SK-N-SH (cell line): Measurements from ENCODE around the gene PTPN2. TPM values are rescaled to one million over a fixed set of nuclear protein-coding genes. Genes with fewer than 3 reads are reported as not detected.

Experiments used
- CTCF ChIA-PET: fragments of 300-600, 350-600 bp; formaldehyde crosslinking; extraction: SDS; loops from one replicate; lab custom pipeline; 2021; lab: Yijun Ruan, JAX
- POLR2A ChIA-PET: fragments of 350-600 bp; sonication (Branson Sonifier 250); formaldehyde crosslinking; extraction: SDS; loops from one replicate; lab custom pipeline; 2020; ENCODE audit warnings: antibody characterized with exemption, inconsistent platforms; lab: Yijun Ruan, JAX
- DNase-seq: peaks from one replicate; pipeline ENCODE4 v3.0.0; 2012
- H2AFZ ChIP-seq: fragments of 200-600 bp; sonication (generic); 2 replicates; pipeline ENCODE4 v1.8.1; 2016; ENCODE audit warnings: antibody characterized with exemption, mild to moderate bottlenecking, low read depth
- H3F3A ChIP-seq: fragments of 200-600 bp; sonication (generic); replicated peaks from 2 replicates; pipeline ENCODE3; 2016; ENCODE audit warnings: antibody characterized with exemption, mild to moderate bottlenecking; ENCODE audit not compliant: insufficient read depth
- H3K27ac ChIP-seq, 2 experiments: fragments of 200-500 bp in 1 of 2; fragments of 200-600 bp in 1 of 2; sonication (Bioruptor generic) in 1 of 2; sonication (generic), shearing (Covaris generic) in 1 of 2; 2 replicates each; pipeline versions ENCODE4 v1.5.1 to v1.6.1; 2014 to 2016; ENCODE audit warnings: low read depth in 2 of 2, inconsistent platforms in 1 of 2, low read length in 1 of 2, mild to moderate bottlenecking in 1 of 2, mixed read lengths in 1 of 2
- H3K27me3 ChIP-seq: fragments of 200-600 bp; sonication (generic), shearing (Covaris generic); 2 replicates; pipeline ENCODE4 v1.6.1; 2016; ENCODE audit warnings: mixed run types; ENCODE audit not compliant: insufficient read depth
- H3K36me3 ChIP-seq, 2 experiments: fragments of 200-500 bp in 1 of 2; fragments of 200-600 bp in 1 of 2; sonication (Bioruptor generic) in 1 of 2; sonication (generic) in 1 of 2; replicated peaks in 1 of 2; 2 replicates each; pipeline versions ENCODE3 to v1.5.1; 2014 to 2016; ENCODE audit warnings: low read length in 1 of 2, mild to moderate bottlenecking in 1 of 2; ENCODE audit not compliant: insufficient read depth in 2 of 2, control insufficient read depth in 1 of 2
- H3K4me1 ChIP-seq, 2 experiments: fragments of 200-500 bp in 1 of 2; fragments of 200-600 bp in 1 of 2; sonication (Bioruptor generic) in 1 of 2; sonication (generic), shearing (Covaris generic) in 1 of 2; 2 replicates each; pipeline versions ENCODE4 v1.5.1 to v1.6.1; 2014 to 2016; ENCODE audit warnings: low read depth in 1 of 2, low read length in 1 of 2, mixed run types in 1 of 2; ENCODE audit not compliant: insufficient read depth in 2 of 2, control insufficient read depth in 1 of 2
- H3K4me2 ChIP-seq: fragments of 200-600 bp; sonication (generic), shearing (Covaris generic); 2 replicates; pipeline ENCODE4 v1.6.1; 2017; ENCODE audit warnings: mixed run types
- H3K4me3 ChIP-seq, 2 experiments: fragments of 200-500 bp in 1 of 2; fragments of 200-600 bp in 1 of 2; sonication (Bioruptor generic) in 1 of 2; sonication (generic), shearing (Covaris generic) in 1 of 2; 2 replicates each; pipeline versions ENCODE4 v1.5.1 to v1.8.1; 2014 to 2016; ENCODE audit warnings: low read depth in 2 of 2, inconsistent platforms in 1 of 2, low read length in 1 of 2, mild to moderate bottlenecking in 1 of 2, mixed read lengths in 1 of 2, moderate library complexity in 1 of 2
- H3K79me2 ChIP-seq: fragments of 200-600 bp; sonication (generic); 2 replicates; pipeline ENCODE4 v1.8.1; 2017; ENCODE audit warnings: mild to moderate bottlenecking; ENCODE audit not compliant: insufficient read depth
- H3K9ac ChIP-seq: fragments of 200-600 bp; sonication (generic); 2 replicates; pipeline ENCODE4 v1.6.1; 2017; ENCODE audit warnings: mixed run types
- H3K9me2 ChIP-seq: fragments of 200-600 bp; sonication (generic); 2 replicates; pipeline ENCODE4 v1.6.1; 2017; ENCODE audit warnings: mixed run types
- H3K9me3 ChIP-seq: fragments of 200-600 bp; sonication (generic); 2 replicates; pipeline ENCODE4 v1.6.1; 2017; ENCODE audit warnings: mixed run types, mild to moderate bottlenecking, moderate library complexity
- H4K20me1 ChIP-seq: fragments of 200-600 bp; sonication (generic); 2 replicates; pipeline ENCODE4 v1.6.1; 2017; ENCODE audit warnings: mild to moderate bottlenecking, mixed run types; ENCODE audit not compliant: insufficient read depth
- FOSL2 ChIP-seq: IDR thresholded peaks from 2 replicates; pipeline ENCODE4 v1.4.0; 2012; ENCODE audit warnings: low read depth, mild to moderate bottlenecking, moderate library complexity, borderline replicate concordance
- FOXJ3 ChIP-seq: sonication (generic); formaldehyde crosslinking; IDR thresholded peaks from 2 replicates; pipeline ENCODE4 v1.5.1; 2020; ENCODE audit warnings: mild to moderate bottlenecking, missing genetic modification reagents
- GABPA ChIP-seq: IDR thresholded peaks from 2 replicates; pipeline ENCODE4 v1.4.0; 2012; ENCODE audit warnings: low read depth, mild to moderate bottlenecking
- GATA2 ChIP-seq: sonication (generic); formaldehyde crosslinking; IDR thresholded peaks from 2 replicates; pipeline ENCODE4 v1.5.0; 2020; ENCODE audit warnings: mild to moderate bottlenecking, missing genetic modification reagents
- IRF3 ChIP-seq: fragments of 150-350 bp; IDR thresholded peaks from 2 replicates; pipeline ENCODE4 v1.6.1; 2016; ENCODE audit warnings: mild to moderate bottlenecking, low read depth, low read length
- MAX ChIP-seq: IDR thresholded peaks from 2 replicates; pipeline ENCODE4 v1.4.0; 2012; ENCODE audit warnings: low read depth
- POLR2AphosphoS5 ChIP-seq: IDR thresholded peaks from 2 replicates; pipeline ENCODE4 v1.6.1; 2012; ENCODE audit warnings: low read depth, low read length
- RCOR1 ChIP-seq: fragments of 150-350 bp; IDR thresholded peaks from 2 replicates; pipeline ENCODE4 v1.6.1; 2017; ENCODE audit warnings: antibody characterized with exemption, low read length
- REST ChIP-seq: IDR thresholded peaks from 2 replicates; pipeline ENCODE4 v1.6.1; 2012; ENCODE audit warnings: mild to moderate bottlenecking, low read depth, low read length, moderate library complexity
- RFX5 ChIP-seq: IDR thresholded peaks from 2 replicates; pipeline ENCODE4 v1.6.1; 2012; ENCODE audit warnings: mild to moderate bottlenecking, improper control_type of control experiment, low read length
- SIN3A ChIP-seq: IDR thresholded peaks from 2 replicates; pipeline ENCODE4 v1.6.1; 2012; ENCODE audit warnings: low read depth, mild to moderate bottlenecking, low read length, moderate library complexity, borderline replicate concordance
- SMC3 ChIP-seq: IDR thresholded peaks from 2 replicates; pipeline ENCODE4 v1.6.1; 2012; ENCODE audit warnings: low read depth, low read length, improper control_type of control experiment
- TAF1 ChIP-seq: IDR thresholded peaks from 2 replicates; pipeline ENCODE4 v1.6.1; 2012; ENCODE audit warnings: low read depth, mild to moderate bottlenecking, low read length, moderate library complexity, borderline replicate concordance
- TEAD4 ChIP-seq: IDR thresholded peaks from 2 replicates; pipeline ENCODE4 v1.4.0; 2012; ENCODE audit warnings: mild to moderate bottlenecking, borderline replicate concordance; ENCODE audit not compliant: insufficient read depth
- YY1 ChIP-seq: IDR thresholded peaks from 2 replicates; pipeline ENCODE4 v1.4.0; 2012; ENCODE audit warnings: low read depth, mild to moderate bottlenecking
- ZBTB33 ChIP-seq: IDR thresholded peaks from 2 replicates; pipeline ENCODE4 v1.4.0; 2012; ENCODE audit warnings: low read depth, borderline replicate concordance
- WGBS: methylation state at CpG from one replicate; pipeline ENCODE4 v1.1.6; 2017; ENCODE audit warnings: low lambda C conversion rate; 5-methylcytosine and 5-hydroxymethylcytosine counted together
- polyA plus RNA-seq, 3 experiments: library from polyadenylated mRNA; depleted of rRNA; stranded (reverse); fragments of >200 nt; gene quantifications; 2 replicates each; pipeline ENCODE4 v1.2.3, GENCODE V29; 2012

PTPN2 gene
- polyA plus RNA-seq, 1 of the 3 experiments (the other 2 are of a cell fraction), result 11.2 TPM

GRCh38 chr18:12862467-12862866, 21.6 kb downstream of the PTPN2 start:
- Histone ChIP-seq H3K9me2 (no peaks in the 10 kb centered on the region), H4K20me1 (no peaks in the 10 kb centered on the region), H3K79me2 (peaks cover 30% of the 10 kb centered on the region), H3K9me3 (no peaks in the 10 kb centered on the region), H2AFZ (no peak overlapping the region), H3K4me2 (no peak overlapping the region), H3F3A (no peaks in the 10 kb centered on the region), H3K36me3 (no peaks in the 10 kb centered on the region), H3K9ac (no peak overlapping the region), H3K4me3 (no peak overlapping the region), H3K27me3 (no peaks in the 10 kb centered on the region), H3K27ac (no peak overlapping the region), H3K4me1 (no peaks in the 10 kb centered on the region; a peak in 1 of 4 replicates)
- POLR2A ChIA-PET, result interaction anchor here (1.5 kb wide), 1 partner anchor 21 kb away, joined by 4 read pairs; no protein-coding TSS in a partner anchor
- TF ChIP-seq MAX, result no peak
- TF ChIP-seq TEAD4, result no peak
- TF ChIP-seq SMC3, result no peak
- no peak for TF ChIP-seq IRF3
- TF ChIP-seq FOSL2, result no peak
- no peak for TF ChIP-seq TAF1
- TF ChIP-seq REST, result no peak
- TF ChIP-seq GABPA, result no peak
- TF ChIP-seq ZBTB33, result no peak
- no peak for TF ChIP-seq GATA2 (CRISPR knock-in tag)
- no peak for TF ChIP-seq YY1
- TF ChIP-seq RFX5, result no peak
- no peak for TF ChIP-seq POLR2AphosphoS5
- no peak for TF ChIP-seq RCOR1
- TF ChIP-seq FOXJ3 (CRISPR knock-in tag), result no peak
- TF ChIP-seq SIN3A, result no peak
- no peak for DNase-seq
- CTCF ChIA-PET, result interaction anchor here (1.5 to 1.7 kb wide), 2 partner anchors 32 to 71 kb away, joined by 3 read pairs; no protein-coding TSS in a partner anchor
- 67% methylated on average over 2 of the region's 2 CpGs for WGBS
